ENCODE results near the gene SAMMSON. TPM values are rescaled to one million over a fixed set of nuclear protein-coding genes. Genes with fewer than 3 reads are reported as not detected.
A peak's percentile ranks its signal among the peaks of the same experiment; 100 is the strongest.

Gene SAMMSON
- total and polyA plus RNA-seq, 9 donors, result 0.04 to 0.49 (median 0.15) TPM; not detected in 4

GRCh38 chr3:70075101-70075500, 75.6 kb downstream of the SAMMSON start:
- Histone ChIP-seq H3K9me3 (replicated peaks; ENCODE audit: control insufficient read depth, low read depth, low read length) (no peaks in the 10 kb centered on the region), H3K4me3 (ENCODE audit: low read length) (no peak overlapping the region), H3K27me3 (ENCODE audit: control insufficient read depth, insufficient read depth, low read length) (no peaks in the 10 kb centered on the region), H3K36me3 (ENCODE audit: control insufficient read depth, insufficient read depth, low read length) (no peaks in the 10 kb centered on the region), H3K27ac (ENCODE audit: low read length) (no peak overlapping the region), H3K4me1 (ENCODE audit: control insufficient read depth, insufficient read depth, low read length) (peaks cover 2% of the 10 kb centered on the region)
- no CpG with 5 or more reads among the region's 2 CpGs for WGBS (ENCODE audit: insufficient coverage)
- DNase-seq, result no peak

- WGBS (ENCODE audit: insufficient coverage), result 89% methylated on average over 1 of the region's 3 CpGs
- Histone ChIP-seq H3K27me3 (ENCODE audit: control insufficient read depth, insufficient read depth, low read length) (no peaks in the 10 kb centered on the region), H3K9me3 (replicated peaks; ENCODE audit: control insufficient read depth, low read depth, low read length) (no peaks in the 10 kb centered on the region)
Observed at GRCh38 chr3:70076396-70076795, 76.9 kb downstream of the SAMMSON start.

DNA sequence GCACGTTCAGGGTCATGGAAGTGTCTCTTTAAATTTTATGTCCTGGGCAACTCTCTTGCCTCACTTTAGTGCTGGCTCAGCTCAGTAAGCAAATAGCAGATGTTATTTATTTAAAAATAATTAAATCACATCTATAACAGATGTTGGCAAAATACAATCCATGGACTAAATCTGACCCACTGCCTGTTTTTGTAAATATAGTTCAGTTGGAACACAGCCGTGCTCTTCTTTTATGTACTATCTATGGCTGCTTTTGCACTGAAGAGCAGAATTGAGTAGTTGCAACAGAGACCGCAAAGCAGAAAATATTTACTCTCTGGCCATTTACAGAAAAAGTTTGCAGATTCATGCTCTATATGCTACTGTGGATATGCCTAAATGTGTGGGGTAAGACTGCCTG, 79.2 kb downstream of the SAMMSON start:
- Histone ChIP-seq H3K36me3 (ENCODE audit: control insufficient read depth, insufficient read depth, low read length) (no peaks in the 10 kb centered on the region), H3K27me3 (ENCODE audit: control insufficient read depth, insufficient read depth, low read length) (no peaks in the 10 kb centered on the region), H3K9me3 (replicated peaks; ENCODE audit: control insufficient read depth, low read depth, low read length) (no peaks in the 10 kb centered on the region), H3K4me1 (ENCODE audit: control insufficient read depth, insufficient read depth, low read length) (peaks cover 2% of the 10 kb centered on the region), H3K4me3 (ENCODE audit: low read length) (no peak overlapping the region), H3K27ac (ENCODE audit: low read length) (no peak overlapping the region)
- no CpG with 5 or more reads among the region's 3 CpGs for WGBS (ENCODE audit: insufficient coverage)
- DNase-seq, result peak; percentile 75

More at GRCh38 chr3:70076396-70076795, 76.9 kb downstream of the SAMMSON start:
- Histone ChIP-seq H3K4me1 (ENCODE audit: control insufficient read depth, insufficient read depth, low read length) (peaks cover 2% of the 10 kb centered on the region), H3K36me3 (ENCODE audit: control insufficient read depth, insufficient read depth, low read length) (no peaks in the 10 kb centered on the region), H3K27ac (ENCODE audit: low read length) (no peak overlapping the region), H3K4me3 (ENCODE audit: low read length) (no peak overlapping the region)
- DNase-seq, result no peak

- Histone ChIP-seq H3K36me3 (ENCODE audit: control insufficient read depth, insufficient read depth, low read length) (no peaks in the 10 kb centered on the region), H3K4me3 (ENCODE audit: low read length) (no peak overlapping the region), H3K27ac (ENCODE audit: low read length) (no peak overlapping the region), H3K4me1 (ENCODE audit: control insufficient read depth, insufficient read depth, low read length) (no peaks in the 10 kb centered on the region), H3K9me3 (replicated peaks; ENCODE audit: control insufficient read depth, low read depth, low read length) (no peaks in the 10 kb centered on the region), H3K27me3 (ENCODE audit: control insufficient read depth, insufficient read depth, low read length) (no peaks in the 10 kb centered on the region)
- no peak for DNase-seq
Observed at GRCh38 chr3:70085613-70086012, 86.1 kb downstream of the SAMMSON start.

- Histone ChIP-seq H3K4me3 (ENCODE audit: low read length) (no peak overlapping the region), H3K9me3 (replicated peaks; ENCODE audit: control insufficient read depth, low read depth, low read length) (no peaks in the 10 kb centered on the region), H3K27me3 (ENCODE audit: control insufficient read depth, insufficient read depth, low read length) (no peaks in the 10 kb centered on the region), H3K27ac (ENCODE audit: low read length) (no peak overlapping the region), H3K36me3 (ENCODE audit: control insufficient read depth, insufficient read depth, low read length) (no peaks in the 10 kb centered on the region), H3K4me1 (ENCODE audit: control insufficient read depth, insufficient read depth, low read length) (no peaks in the 10 kb centered on the region)
- WGBS (ENCODE audit: insufficient coverage), result no CpG with 5 or more reads among the region's 2 CpGs
- no peak for DNase-seq
Observed at GRCh38 chr3:70086336-70086735, 86.8 kb downstream of the SAMMSON start.

- DNase-seq, result peak; percentile 53
- WGBS (ENCODE audit: insufficient coverage), result no CpG with 5 or more reads among the region's 3 CpGs
- Histone ChIP-seq H3K9me3 (replicated peaks; ENCODE audit: control insufficient read depth, low read depth, low read length) (no peaks in the 10 kb centered on the region), H3K27me3 (ENCODE audit: control insufficient read depth, insufficient read depth, low read length) (no peaks in the 10 kb centered on the region), H3K4me1 (ENCODE audit: control insufficient read depth, insufficient read depth, low read length) (no peaks in the 10 kb centered on the region), H3K4me3 (ENCODE audit: low read length) (no peak overlapping the region), H3K27ac (ENCODE audit: low read length) (no peak overlapping the region), H3K36me3 (ENCODE audit: control insufficient read depth, insufficient read depth, low read length) (no peaks in the 10 kb centered on the region)
Observed at GRCh38 chr3:70090322-70090913, 90.9 kb downstream of the SAMMSON start.

DNA sequence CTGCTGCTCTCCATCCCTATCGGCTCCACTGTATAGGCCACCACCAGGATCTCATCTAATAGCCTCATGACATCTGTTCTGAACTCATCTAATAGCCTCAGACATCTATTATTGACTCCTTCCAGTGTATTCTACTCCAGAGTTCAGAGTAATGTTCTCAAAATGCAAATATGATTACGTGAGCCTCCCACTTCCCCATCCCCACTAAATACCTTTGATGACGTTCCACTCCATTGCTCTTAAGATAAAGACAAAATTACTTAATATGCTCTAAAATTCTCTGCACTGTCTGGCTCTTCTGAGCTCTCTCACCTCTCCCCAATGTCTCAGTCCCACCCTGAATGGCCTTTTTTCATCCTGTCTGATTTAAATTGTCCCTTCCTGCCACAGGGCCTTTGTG, 94.7 kb downstream of the SAMMSON start:
- Histone ChIP-seq H3K9me3 (replicated peaks; ENCODE audit: control insufficient read depth, low read depth, low read length) (no peaks in the 10 kb centered on the region), H3K4me3 (ENCODE audit: low read length) (no peak overlapping the region), H3K27me3 (ENCODE audit: control insufficient read depth, insufficient read depth, low read length) (no peaks in the 10 kb centered on the region), H3K4me1 (ENCODE audit: control insufficient read depth, insufficient read depth, low read length) (no peaks in the 10 kb centered on the region), H3K36me3 (ENCODE audit: control insufficient read depth, insufficient read depth, low read length) (no peaks in the 10 kb centered on the region), H3K27ac (ENCODE audit: low read length) (no peak overlapping the region)
- 81% methylated on average over 3 of the region's 3 CpGs for WGBS (ENCODE audit: insufficient coverage)
- DNase-seq, result no peak

DNA sequence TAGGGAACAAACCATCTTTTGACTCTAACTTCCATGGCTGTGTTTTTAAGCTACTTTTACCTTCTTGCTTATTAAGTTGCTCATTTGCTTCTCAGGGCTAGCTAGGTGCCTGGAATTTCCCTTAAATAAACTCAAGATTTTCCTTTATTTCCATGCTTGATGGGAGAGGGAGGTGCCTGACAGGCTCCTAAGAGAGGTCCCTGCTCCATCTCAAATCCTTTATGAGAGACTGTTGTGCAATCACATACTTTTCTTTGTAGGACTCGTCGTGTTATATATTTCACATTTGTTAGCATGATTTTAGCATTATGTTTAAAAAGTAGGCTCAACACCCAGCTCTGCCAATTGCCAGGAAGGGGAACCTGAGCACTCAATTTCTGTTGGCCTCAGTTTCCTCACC, 95.7 kb downstream of the SAMMSON start:
- no peak overlapping the region for H3K27ac ChIP-seq (ENCODE audit: low read length)
- WGBS (ENCODE audit: insufficient coverage), result no CpG with 5 or more reads among the region's 2 CpGs
- no peaks in the 10 kb centered on the region for H3K9me3 ChIP-seq (replicated peaks; ENCODE audit: control insufficient read depth, low read depth, low read length)
- no peaks in the 10 kb centered on the region for H3K4me1 ChIP-seq (ENCODE audit: control insufficient read depth, insufficient read depth, low read length)
- no peaks in the 10 kb centered on the region for H3K27me3 ChIP-seq (ENCODE audit: control insufficient read depth, insufficient read depth, low read length)
- no peaks in the 10 kb centered on the region for H3K36me3 ChIP-seq (ENCODE audit: control insufficient read depth, insufficient read depth, low read length)
- no peak for DNase-seq
- H3K4me3 ChIP-seq (ENCODE audit: low read length), result no peak overlapping the region

DNA sequence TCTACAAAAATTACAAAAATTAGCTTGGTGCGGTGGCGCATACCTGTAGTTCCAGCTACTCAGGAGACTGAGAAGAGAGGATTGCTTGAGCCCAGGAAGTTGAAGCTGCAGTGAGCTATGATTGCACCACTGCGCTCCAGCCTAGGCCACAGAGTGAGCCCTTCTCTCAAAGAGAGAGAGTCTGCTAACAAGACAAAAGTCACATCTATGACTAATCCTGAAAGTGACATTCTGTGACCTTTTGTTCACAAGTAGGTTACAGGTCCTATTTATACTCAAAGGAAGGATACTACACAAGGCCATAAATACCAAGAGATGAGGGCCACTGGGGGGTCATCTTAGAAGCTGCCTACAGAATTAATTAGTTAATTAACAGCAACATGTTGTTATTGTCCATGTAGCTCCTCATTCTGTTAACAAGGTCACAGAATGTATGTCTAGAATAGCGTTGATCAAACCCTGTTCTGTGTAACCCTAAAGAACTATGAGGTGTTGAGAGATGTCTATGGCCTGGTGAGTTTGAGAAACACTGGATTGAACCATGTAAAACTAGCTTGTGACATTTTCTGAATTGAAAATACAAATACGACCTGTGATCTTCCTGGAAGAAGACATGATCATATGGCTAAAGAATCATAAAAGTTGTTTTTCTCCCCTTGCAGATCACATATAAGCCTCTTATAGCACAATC, 97.0 kb downstream of the SAMMSON start:
- no peak for DNase-seq
- WGBS (ENCODE audit: insufficient coverage), result 83% methylated on average over 4 of the region's 5 CpGs
- no peaks in the 10 kb centered on the region for H3K4me1 ChIP-seq (ENCODE audit: control insufficient read depth, insufficient read depth, low read length)
- no peaks in the 10 kb centered on the region for H3K9me3 ChIP-seq (replicated peaks; ENCODE audit: control insufficient read depth, low read depth, low read length)
- H3K4me3 ChIP-seq (ENCODE audit: low read length), result no peak overlapping the region
- no peaks in the 10 kb centered on the region for H3K36me3 ChIP-seq (ENCODE audit: control insufficient read depth, insufficient read depth, low read length)
- no peaks in the 10 kb centered on the region for H3K27me3 ChIP-seq (ENCODE audit: control insufficient read depth, insufficient read depth, low read length)
- no peak overlapping the region for H3K27ac ChIP-seq (ENCODE audit: low read length)

DNA sequence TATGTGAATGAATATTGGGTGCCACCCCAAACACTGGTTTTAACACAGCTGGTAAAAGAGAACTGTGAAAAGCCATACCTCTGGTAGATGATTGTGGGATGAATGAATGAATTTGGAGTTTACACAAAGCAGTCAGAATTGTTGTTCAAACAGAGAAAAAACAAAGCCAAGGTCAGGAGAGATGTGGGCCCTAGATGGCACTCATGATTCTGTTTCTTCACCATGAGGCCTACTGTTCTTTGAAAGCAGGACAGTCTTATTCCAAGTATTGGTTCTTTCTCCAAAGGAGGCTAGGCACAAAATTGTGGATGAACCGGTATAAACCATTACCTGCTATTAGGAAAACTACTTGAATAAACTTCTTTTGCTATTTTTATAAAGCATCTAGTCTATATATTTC, 97.6 kb downstream of the SAMMSON start:
- WGBS (ENCODE audit: insufficient coverage), result no CpG with 5 or more reads among the region's 1 CpG
- Histone ChIP-seq H3K4me3 (ENCODE audit: low read length) (no peak overlapping the region), H3K9me3 (replicated peaks; ENCODE audit: control insufficient read depth, low read depth, low read length) (no peaks in the 10 kb centered on the region), H3K36me3 (ENCODE audit: control insufficient read depth, insufficient read depth, low read length) (no peaks in the 10 kb centered on the region), H3K27ac (ENCODE audit: low read length) (no peak overlapping the region), H3K4me1 (ENCODE audit: control insufficient read depth, insufficient read depth, low read length) (no peaks in the 10 kb centered on the region), H3K27me3 (ENCODE audit: control insufficient read depth, insufficient read depth, low read length) (no peaks in the 10 kb centered on the region)
- DNase-seq, result no peak
